IMR-90 (cell line): ENCODE data around the gene GPR62. TPM values are rescaled to one million over a fixed set of nuclear protein-coding genes. Genes with fewer than 3 reads are reported as not detected.

Experiments
- ATAC-seq: fragments of 200-7000 bp; cut with Tn5 transposase; 2 replicates; pipeline ENCODE4 v1.9.1; 2020; ENCODE audit warnings: low read depth, mild to moderate bottlenecking, moderate library complexity
- BruUV-seq: library from RNA; stranded (reverse); fragments of 400-500 nt; replicated peaks from 2 replicates; lab custom pipeline; 2021; lab: Mats Ljungman, UMichigan
- CTCF ChIA-PET: fragments of 300-600 bp; formaldehyde crosslinking; extraction: SDS; loops from one replicate; lab custom pipeline; 2021; ENCODE audit warnings: antibody characterized with exemption; lab: Yijun Ruan, JAX
- POLR2A ChIA-PET: fragments of 300-600 bp; sonication (Branson Sonifier 250); formaldehyde crosslinking; loops from one replicate; lab custom pipeline; 2022; ENCODE audit warnings: antibody characterized with exemption; ENCODE audit not compliant: unreplicated experiment; lab: Charles Lee
- DNase-seq: peaks from one replicate; pipeline ENCODE4 v3.0.0; 2013
- H2AFZ ChIP-seq: replicated peaks from 2 replicates; pipeline ENCODE3; 2013; ENCODE audit warnings: low read length, mild to moderate bottlenecking; ENCODE audit not compliant: poor library complexity
- H2AK5ac ChIP-seq: 2 replicates; pipeline ENCODE4 v1.6.1; 2013; ENCODE audit warnings: low read depth, low read length, inconsistent platforms
- H2AK9ac ChIP-seq: replicated peaks from 2 replicates; pipeline ENCODE3; 2013; ENCODE audit warnings: mild to moderate bottlenecking, low read depth, low read length, moderate library complexity; ENCODE audit not compliant: poor library complexity
- H2BK120ac ChIP-seq: 2 replicates; pipeline ENCODE4 v1.6.1; 2013; ENCODE audit warnings: low read depth, low read length, inconsistent platforms
- H2BK15ac ChIP-seq: 3 replicates; pipeline ENCODE4 v1.6.1; 2013; ENCODE audit warnings: low read depth, low read length, inconsistent platforms
- H2BK20ac ChIP-seq: 2 replicates; pipeline ENCODE4 v1.6.1; 2013; ENCODE audit warnings: low read depth, mild to moderate bottlenecking, inconsistent platforms, low read length, moderate library complexity
- H2BK5ac ChIP-seq: 2 replicates; pipeline ENCODE4 v1.6.1; 2013; ENCODE audit warnings: mild to moderate bottlenecking, low read depth, low read length, inconsistent platforms; ENCODE audit not compliant: poor library complexity, severe bottlenecking
- H3K14ac ChIP-seq: replicated peaks from 2 replicates; pipeline ENCODE4 v1.6.1; 2013; ENCODE audit warnings: low read depth, low read length, inconsistent platforms
- H3K18ac ChIP-seq: 2 replicates; pipeline ENCODE4 v1.6.1; 2013; ENCODE audit warnings: low read depth, low read length, control low read depth
- H3K23ac ChIP-seq: 2 replicates; pipeline ENCODE4 v1.6.1; 2013; ENCODE audit warnings: low read depth, low read length, inconsistent platforms
- H3K27ac ChIP-seq: 2 replicates; pipeline ENCODE4 v1.5.1; 2013; ENCODE audit warnings: mild to moderate bottlenecking, control low read depth, low read length; ENCODE audit not compliant: insufficient read depth
- H3K27me3 ChIP-seq: 2 replicates; pipeline ENCODE4 v1.6.1; 2013; ENCODE audit warnings: low read length; ENCODE audit not compliant: control insufficient read depth, insufficient read depth
- H3K36me3 ChIP-seq: 2 replicates; pipeline ENCODE4 v1.6.1; 2013; ENCODE audit warnings: low read length, mixed read lengths; ENCODE audit not compliant: control insufficient read depth, insufficient read depth
- H3K4ac ChIP-seq: 2 replicates; pipeline ENCODE4 v1.6.1; 2013; ENCODE audit warnings: low read depth, low read length, inconsistent platforms
- H3K4me1 ChIP-seq: 2 replicates; pipeline ENCODE4 v1.6.1; 2013; ENCODE audit warnings: low read length, mixed read lengths; ENCODE audit not compliant: control insufficient read depth, insufficient read depth
- H3K4me2 ChIP-seq: 2 replicates; pipeline ENCODE4 v1.6.1; 2013; ENCODE audit warnings: low read depth, mild to moderate bottlenecking, control low read depth, low read length, moderate library complexity
- H3K4me3 ChIP-seq: 2 replicates; pipeline ENCODE4 v1.5.1; 2013; ENCODE audit warnings: low read depth, mild to moderate bottlenecking, control low read depth, low read length, moderate library complexity; ENCODE audit not compliant: insufficient read depth
- H3K56ac ChIP-seq: 2 replicates; pipeline ENCODE4 v1.6.1; 2013; ENCODE audit warnings: low read length, inconsistent platforms; ENCODE audit not compliant: insufficient read depth; ENCODE audit errors: extremely low read depth
- H3K79me1 ChIP-seq, 2 experiments: 2 replicates each; pipeline ENCODE4 v1.6.1; 2013; ENCODE audit warnings: low read length in 2 of 2, inconsistent platforms in 1 of 2, low read depth in 1 of 2
- H3K9ac ChIP-seq: 2 replicates; pipeline ENCODE4 v1.6.1; 2013; ENCODE audit warnings: low read depth, low read length, control low read depth
- H3K9me1 ChIP-seq: 2 replicates; pipeline ENCODE4 v1.6.1; 2013; ENCODE audit warnings: low read length, inconsistent platforms; ENCODE audit not compliant: insufficient read depth
- H3K9me3 ChIP-seq: 2 replicates; pipeline ENCODE4 v1.6.1; 2013; ENCODE audit warnings: low read length; ENCODE audit not compliant: control insufficient read depth, insufficient read depth
- H4K20me1 ChIP-seq: 2 replicates; pipeline ENCODE4 v1.6.1; 2013; ENCODE audit warnings: low read length, inconsistent platforms; ENCODE audit not compliant: insufficient read depth
- H4K5ac ChIP-seq: 2 replicates; pipeline ENCODE4 v1.6.1; 2013; ENCODE audit warnings: mild to moderate bottlenecking, low read depth, low read length, control low read depth
- H4K8ac ChIP-seq, 2 experiments: 2 replicates each; pipeline ENCODE4 v1.6.1; 2013; ENCODE audit warnings: low read depth in 2 of 2, low read length in 2 of 2, control low read depth in 1 of 2, inconsistent platforms in 1 of 2
- H4K91ac ChIP-seq: 2 replicates; pipeline ENCODE4 v1.6.1; 2013; ENCODE audit warnings: low read depth, low read length, inconsistent platforms; ENCODE audit not compliant: insufficient read depth
- BHLHE40 ChIP-seq: fragments of 150-350 bp; IDR thresholded peaks from 2 replicates; pipeline ENCODE4 v1.6.1; 2016; ENCODE audit warnings: mild to moderate bottlenecking, low read depth, low read length
- CEBPB ChIP-seq: IDR thresholded peaks from 2 replicates; pipeline ENCODE4 v1.6.1; 2012; ENCODE audit warnings: low read depth, low read length, improper control_type of control experiment
- CHD1 ChIP-seq: IDR thresholded peaks from 2 replicates; pipeline ENCODE4 v1.6.1; 2012; ENCODE audit warnings: low read depth, low read length, improper control_type of control experiment
- CTCF ChIP-seq: conservative IDR thresholded peaks from 2 replicates; pipeline ENCODE4 v1.5.1; 2012; ENCODE audit warnings: mild to moderate bottlenecking, low read depth, low read length, improper control_type of control experiment
- ELK1 ChIP-seq: fragments of 150-350 bp; IDR thresholded peaks from 2 replicates; pipeline ENCODE4 v1.6.1; 2016; ENCODE audit warnings: low read depth, mild to moderate bottlenecking, low read length, moderate library complexity, borderline replicate concordance
- FOS ChIP-seq: fragments of 150-350 bp; IDR thresholded peaks from 2 replicates; pipeline ENCODE4 v1.6.1; 2016; ENCODE audit warnings: low read depth, low read length
- MAFK ChIP-seq: IDR thresholded peaks from 2 replicates; pipeline ENCODE4 v1.6.1; 2012; ENCODE audit warnings: low read depth, low read length, improper control_type of control experiment
- MAZ ChIP-seq: IDR thresholded peaks from 2 replicates; pipeline ENCODE4 v1.6.1; 2012; ENCODE audit warnings: low read depth, mild to moderate bottlenecking, low read length, improper control_type of control experiment, moderate library complexity, borderline replicate concordance
- MXI1 ChIP-seq: IDR thresholded peaks from 2 replicates; pipeline ENCODE4 v1.6.1; 2012; ENCODE audit warnings: low read depth, mild to moderate bottlenecking, low read length, moderate library complexity, borderline replicate concordance
- NFE2L2 ChIP-seq: fragments of 150-350 bp; IDR thresholded peaks from 2 replicates; pipeline ENCODE4 v1.6.1; 2016; ENCODE audit warnings: low read depth, mild to moderate bottlenecking, low read length
- POLR2A ChIP-seq: IDR thresholded peaks from 2 replicates; pipeline ENCODE4 v1.6.1; 2012; ENCODE audit warnings: mild to moderate bottlenecking, low read depth, low read length
- RAD21 ChIP-seq: IDR thresholded peaks from 2 replicates; pipeline ENCODE4 v1.6.1; 2012; ENCODE audit warnings: low read length, improper control_type of control experiment
- RCOR1 ChIP-seq: IDR thresholded peaks from 2 replicates; pipeline ENCODE4 v1.6.1; 2012; ENCODE audit warnings: mild to moderate bottlenecking, low read length, improper control_type of control experiment; ENCODE audit not compliant: insufficient replicate concordance
- RFX5 ChIP-seq: IDR thresholded peaks from 2 replicates; pipeline ENCODE4 v1.8.0; 2012; ENCODE audit warnings: low read depth, mild to moderate bottlenecking, low read length, moderate library complexity
- SMC3 ChIP-seq: fragments of 150-350 bp; IDR thresholded peaks from 2 replicates; pipeline ENCODE4 v1.6.1; 2016; ENCODE audit warnings: low read depth, mild to moderate bottlenecking, antibody characterized with exemption, low read length, moderate library complexity
- USF2 ChIP-seq: fragments of 150-350 bp; IDR thresholded peaks from 2 replicates; pipeline ENCODE4 v1.6.1; 2017; ENCODE audit warnings: mild to moderate bottlenecking, antibody characterized with exemption, low read length, low read depth
- WGBS, 2 experiments: methylation state at CpG; one replicate each; pipeline versions ENCODE4 v1.1.5 to v1.1.7; 2013; ENCODE audit warnings: missing lambda C conversion rate in 2 of 2; ENCODE audit not compliant: insufficient read length in 1 of 2; ENCODE audit errors: extremely low coverage in 2 of 2; 5-methylcytosine and 5-hydroxymethylcytosine counted together
- dilution Hi-C: fragments of 300-500 bp; cut with HindIII; formaldehyde crosslinking; loops from one replicate; pipeline ENCODE4 v1.14.3; 2018; ENCODE audit warnings: low sequenced_read_pairs; ENCODE audit not compliant: unreplicated experiment
- in situ Hi-C: fragments of 300-500 bp; cut with MboI; formaldehyde crosslinking; loops from 3 replicates; pipeline ENCODE4 v1.14.3; 2019; ENCODE audit warnings: low sequenced_read_pairs, inconsistent platforms, mixed read lengths
- intact Hi-C: fragments of 100-400 bp; cut with micrococcal nuclease; formaldehyde crosslinking; loops from 2 replicates; pipeline ENCODE4 v1.10.0; 2022
- polyA plus RNA-seq, 3 experiments: library from polyadenylated mRNA; depleted of rRNA; stranded (reverse); fragments of >200 nt; gene quantifications; 2 replicates each; pipeline ENCODE4 v1.2.3, GENCODE V29; 2012; ENCODE audit warnings: low replicate concordance in 1 of 3
- total RNA-seq: library from RNA; depleted of rRNA; stranded (reverse); fragments of >200 nt; gene quantifications from 2 replicates; pipeline ENCODE4 v1.2.3, GENCODE V29; 2012

Gene GPR62
- total and polyA plus RNA-seq, 2 of the 4 experiments (the other 2 are of a cell fraction): under 0.01 TPM; not detected in 1

- peaks cover 24% of the 10 kb centered on the region for H3K36me3 ChIP-seq
- H3K9me1 ChIP-seq: no peaks in the 10 kb centered on the region
- H3K56ac ChIP-seq: no peak overlapping the region
- no peak overlapping the region for H3K14ac ChIP-seq
- ATAC-seq (peak; percentile 56), DNase-seq (no peak)
- H2BK120ac ChIP-seq: no peak overlapping the region
- H4K8ac ChIP-seq: no peak overlapping the region
- H3K4me3 ChIP-seq: no peak overlapping the region
- H2BK5ac ChIP-seq: no peak overlapping the region
- H4K91ac ChIP-seq: no peak overlapping the region
- no peak overlapping the region for H2AFZ ChIP-seq
- TF ChIP-seq MAZ: no peak
- no peak for TF ChIP-seq CEBPB
- no peak for TF ChIP-seq MXI1
- no peak for TF ChIP-seq RFX5
- no peak for TF ChIP-seq CTCF
- TF ChIP-seq CHD1: no peak
- TF ChIP-seq POLR2A: no peak
- TF ChIP-seq ELK1: no peak
- no peak for TF ChIP-seq BHLHE40
- TF ChIP-seq RCOR1: no peak
- no peak for TF ChIP-seq RAD21
- TF ChIP-seq FOS: no peak
- TF ChIP-seq USF2: no peak
- TF ChIP-seq MAFK: no peak
- no peak for TF ChIP-seq NFE2L2
- TF ChIP-seq SMC3: no peak
- H2BK20ac ChIP-seq: no peak overlapping the region
- H3K79me1 ChIP-seq: no peaks in the 10 kb centered on the region
- no peak overlapping the region for H3K23ac ChIP-seq
- no peak overlapping the region for H3K4ac ChIP-seq
- H4K20me1 ChIP-seq: no peaks in the 10 kb centered on the region
- CTCF ChIA-PET: no interaction called here
- H2AK9ac ChIP-seq: no peak overlapping the region
- no TSS peak for BruUV-seq
- no peak overlapping the region for H2AK5ac ChIP-seq
- H3K27ac ChIP-seq: no peak overlapping the region
- H3K4me1 ChIP-seq: no peaks in the 10 kb centered on the region
- no peak overlapping the region for H3K4me2 ChIP-seq
- WGBS, 2 experiments: 100% methylated on average over 1 of the region's 5 CpGs; no CpG with 5 or more reads in 1 of the 2 experiments
- in situ Hi-C loops (loop anchor here (25.0 kb wide), 1 partner anchor 542 kb away; the partner anchor contains the start of genes MANF and RBM15B), dilution Hi-C loops (no loop called here), intact Hi-C loops (loop anchor here (10.0 kb wide), 1 partner anchor 595 kb away; no protein-coding TSS in a partner anchor)
- no peaks in the 10 kb centered on the region for H3K27me3 ChIP-seq
- H3K9me3 ChIP-seq: no peaks in the 10 kb centered on the region
- H3K9ac ChIP-seq: no peak overlapping the region
- POLR2A ChIA-PET: no interaction called here
- no peak overlapping the region for H4K5ac ChIP-seq
- no peak overlapping the region for H2BK15ac ChIP-seq
- no peak overlapping the region for H3K18ac ChIP-seq
Observed at GRCh38 chr3:51929420-51930003, 25.7 kb upstream of the GPR62 start.
